Superior temporal gyrus (tissue), 1 donor: ENCODE results near the gene FAM53C.
A peak's percentile ranks its signal among the peaks of the same experiment; 100 is the strongest.

Source experiments
- DNase-seq: peaks from one replicate; pipeline ENCODE4 v3.0.0-alpha.2; 2016; ENCODE audit errors: extremely low spot score

Gene FAM53C

GRCh38 chr5:138391859-138392386 is 53.9 kb downstream of the FAM53C start:
- peak; percentile 76 for DNase-seq
